Astrocyte (in vitro differentiated cells and primary cell): ENCODE measurements around the gene MED13L. TPM values are rescaled to one million over a fixed set of nuclear protein-coding genes. Genes with fewer than 3 reads are reported as not detected.

Source experiments
- DNase-seq: peaks from one replicate; pipeline ENCODE4 v3.0.0-alpha.2; 2010; ENCODE audit warnings: low read depth
- FAIRE-seq: peaks from 2 replicates; lab custom pipeline; 2011; peaks lifted over from hg19 to GRCh38; lab: Jason Lieb, UNC
- H2AFZ ChIP-seq: 2 replicates; pipeline ENCODE4 v1.6.0; 2012; ENCODE audit warnings: low read depth, low read length, inconsistent platforms
- H3K27ac ChIP-seq: 2 replicates; pipeline ENCODE4 v1.5.1; 2011; ENCODE audit warnings: low read depth, low read length, inconsistent platforms
- H3K27me3 ChIP-seq: 2 replicates; pipeline ENCODE4 v1.6.0; 2011; ENCODE audit warnings: low read length, inconsistent platforms; ENCODE audit not compliant: insufficient read depth
- H3K36me3 ChIP-seq: 2 replicates; pipeline ENCODE4 v1.5.1; 2011; ENCODE audit warnings: low read length, inconsistent platforms; ENCODE audit not compliant: insufficient read depth
- H3K4me1 ChIP-seq: 2 replicates; pipeline ENCODE4 v1.5.1; 2011; ENCODE audit warnings: low read length, inconsistent platforms; ENCODE audit not compliant: insufficient read depth
- H3K4me2 ChIP-seq: 2 replicates; pipeline ENCODE4 v1.6.0; 2012; ENCODE audit warnings: low read length, inconsistent platforms
- H3K4me3 ChIP-seq: 2 replicates; pipeline ENCODE4 v1.5.1; 2011; ENCODE audit warnings: low read depth, mild to moderate bottlenecking, low read length, inconsistent platforms; ENCODE audit not compliant: insufficient read depth
- H3K79me2 ChIP-seq: 2 replicates; pipeline ENCODE4 v1.6.0; 2012; ENCODE audit warnings: mild to moderate bottlenecking, low read length, inconsistent platforms; ENCODE audit not compliant: insufficient read depth
- H3K9ac ChIP-seq: 2 replicates; pipeline ENCODE4 v1.6.0; 2012; ENCODE audit warnings: mild to moderate bottlenecking, low read length, inconsistent platforms
- H3K9me3 ChIP-seq: 2 replicates; pipeline ENCODE4 v1.5.1; 2012; ENCODE audit warnings: low read depth, mild to moderate bottlenecking, low read length, inconsistent platforms; ENCODE audit not compliant: insufficient read depth
- H4K20me1 ChIP-seq: 2 replicates; pipeline ENCODE4 v1.6.0; 2012; ENCODE audit warnings: low read length, inconsistent platforms; ENCODE audit not compliant: insufficient read depth
- H3K27ac Mint-ChIP-seq: one replicate; pipeline ENCODE4 v1.8.0; 2021; ENCODE audit warnings: mild to moderate bottlenecking, mixed read lengths; ENCODE audit not compliant: unreplicated experiment
- H3K27me3 Mint-ChIP-seq: one replicate; pipeline ENCODE4 v1.8.0; 2021; ENCODE audit warnings: low read depth, mixed read lengths; ENCODE audit not compliant: unreplicated experiment
- H3K36me3 Mint-ChIP-seq: one replicate; pipeline ENCODE4 v1.8.0; 2021; ENCODE audit warnings: low read depth, mixed read lengths; ENCODE audit not compliant: unreplicated experiment
- H3K4me1 Mint-ChIP-seq: one replicate; pipeline ENCODE4 v1.8.0; 2021; ENCODE audit warnings: low read depth, mixed read lengths; ENCODE audit not compliant: unreplicated experiment
- H3K4me3 Mint-ChIP-seq: one replicate; pipeline ENCODE4 v1.8.0; 2021; ENCODE audit warnings: mild to moderate bottlenecking, moderate library complexity, mixed read lengths; ENCODE audit not compliant: unreplicated experiment
- H3K9me3 Mint-ChIP-seq: one replicate; pipeline ENCODE4 v1.8.0; 2021; ENCODE audit warnings: mild to moderate bottlenecking, mixed read lengths; ENCODE audit not compliant: unreplicated experiment
- CTCF ChIP-seq: IDR thresholded peaks from 2 replicates; pipeline ENCODE4 v1.5.1; 2011; ENCODE audit warnings: low read depth, mild to moderate bottlenecking, inconsistent platforms, low read length, moderate library complexity; ENCODE audit not compliant: insufficient read depth
- EZH2 ChIP-seq: IDR thresholded peaks from 2 replicates; pipeline ENCODE4 v1.6.1; 2012; ENCODE audit warnings: mild to moderate bottlenecking, low read length, inconsistent platforms; ENCODE audit not compliant: insufficient read depth
- total RNA-seq: library from RNA; stranded (reverse); gene quantifications from 2 replicates; pipeline ENCODE4 v1.2.1, GENCODE V29; 2021

MED13L gene
- total RNA-seq, 1 donor from 2014 or later = 153 TPM

DNA sequence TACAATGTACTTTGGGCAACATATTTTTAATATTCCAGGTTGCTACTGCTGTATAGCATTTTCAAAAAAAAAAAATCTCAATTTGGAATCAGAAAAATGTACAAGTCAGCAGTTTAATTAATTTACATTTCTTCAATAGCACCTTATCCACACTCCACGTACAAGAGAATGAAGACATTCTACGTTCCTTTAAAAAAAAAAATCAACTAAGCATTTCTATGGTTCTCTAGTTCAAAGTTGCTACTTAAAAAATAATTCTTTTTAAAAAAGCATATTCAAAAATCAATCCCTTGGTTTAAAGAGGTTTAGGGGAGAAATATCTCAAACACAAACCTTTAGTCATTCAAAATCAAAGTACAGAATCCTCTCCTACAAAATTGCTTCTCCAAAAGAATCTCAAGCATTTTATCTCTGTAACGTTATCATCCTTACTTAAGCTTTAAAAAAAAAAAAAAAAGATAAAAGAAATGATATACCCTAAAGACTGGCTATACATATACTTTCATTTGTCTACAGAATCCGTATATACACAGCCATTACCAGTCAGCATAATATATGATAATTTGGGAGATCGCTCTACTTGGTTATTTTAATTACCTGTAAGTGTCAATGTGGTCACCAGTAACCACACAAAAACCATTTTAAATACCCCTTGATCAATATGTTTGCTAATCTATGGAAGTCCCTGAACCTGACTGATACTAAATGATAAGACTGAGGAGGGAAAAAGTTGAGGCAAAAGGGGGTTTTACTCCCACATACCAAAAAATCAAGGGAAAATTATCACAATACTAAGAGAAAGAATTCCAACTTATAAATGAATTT is 2.7 kb downstream of the MED13L start:
- peak overlapping the region; percentile 96 for H3K4me3 Mint-ChIP-seq
- no peaks in the 10 kb centered on the region for H3K36me3 Mint-ChIP-seq
- Histone ChIP-seq H3K27me3 (no peaks in the 10 kb centered on the region), H3K9me3 (no peaks in the 10 kb centered on the region), H2AFZ (no peak overlapping the region), H3K4me1 (peaks cover 8% of the 10 kb centered on the region), H3K4me2 (peak overlapping the region; percentile 96), H3K36me3 (no peaks in the 10 kb centered on the region), H3K4me3 (peak overlapping the region; percentile 93), H3K9ac (peak overlapping the region; percentile 42), H4K20me1 (peaks cover 64% of the 10 kb centered on the region), H3K79me2 (peaks cover 72% of the 10 kb centered on the region), H3K27ac (no peak overlapping the region)
- DNase-seq (no peak), FAIRE-seq (no peak)
- H3K4me1 Mint-ChIP-seq = peaks cover 26% of the 10 kb centered on the region
- H3K9me3 Mint-ChIP-seq = no peaks in the 10 kb centered on the region
- TF ChIP-seq CTCF (no peak), EZH2 (no peak)
- peak overlapping the region; percentile 66 for H3K27ac Mint-ChIP-seq
- no peaks in the 10 kb centered on the region for H3K27me3 Mint-ChIP-seq

DNA sequence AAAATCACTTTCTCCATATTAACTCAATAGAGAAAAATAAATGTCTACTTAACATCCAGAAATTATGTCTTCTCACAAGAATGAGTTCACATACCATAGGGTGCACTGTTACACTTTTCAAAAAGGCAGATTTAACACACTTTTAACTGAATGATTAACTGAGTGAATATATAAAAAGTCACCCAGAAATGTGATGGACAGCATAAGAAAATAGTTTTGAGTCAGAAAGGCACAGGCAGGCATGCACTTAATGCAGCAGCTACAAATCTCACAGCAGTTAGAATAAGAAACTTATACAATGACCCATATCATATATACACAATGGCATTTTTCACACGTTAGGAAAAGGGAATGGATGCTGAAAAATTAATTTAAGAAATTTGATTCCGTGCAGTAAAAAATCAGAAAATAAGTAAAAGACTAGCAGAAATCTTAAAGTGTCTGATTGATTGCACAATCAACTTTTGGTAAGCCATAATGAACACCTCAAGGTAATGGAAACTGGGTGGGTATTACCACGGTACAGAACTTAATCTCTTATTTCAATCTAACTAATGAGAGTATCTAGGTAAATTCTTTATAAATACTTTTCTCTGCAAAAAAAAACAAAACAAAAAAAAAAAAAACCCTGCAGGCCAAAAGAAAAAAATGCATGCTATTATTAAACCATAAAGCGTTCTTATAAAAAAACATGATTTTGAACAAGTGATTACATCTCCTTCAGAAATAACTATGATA is 3.5 kb downstream of the MED13L start:
- Histone ChIP-seq H3K4me3 (no peak overlapping the region), H3K9ac (no peak overlapping the region), H3K27me3 (no peaks in the 10 kb centered on the region), H3K4me1 (peaks cover 8% of the 10 kb centered on the region), H3K27ac (no peak overlapping the region), H3K9me3 (no peaks in the 10 kb centered on the region), H2AFZ (no peak overlapping the region), H3K4me2 (peak overlapping the region; percentile 96), H4K20me1 (peaks cover 72% of the 10 kb centered on the region), H3K36me3 (no peaks in the 10 kb centered on the region), H3K79me2 (peaks cover 80% of the 10 kb centered on the region)
- TF ChIP-seq EZH2 = no peak
- no peak for TF ChIP-seq CTCF
- FAIRE-seq = no peak
- H3K27me3 Mint-ChIP-seq = no peaks in the 10 kb centered on the region
- peak overlapping the region; percentile 96 for H3K4me3 Mint-ChIP-seq
- H3K36me3 Mint-ChIP-seq = no peaks in the 10 kb centered on the region
- no peaks in the 10 kb centered on the region for H3K9me3 Mint-ChIP-seq
- no peak for DNase-seq
- H3K4me1 Mint-ChIP-seq = peaks cover 25% of the 10 kb centered on the region
- H3K27ac Mint-ChIP-seq = peak overlapping the region; percentile 66
